Aorta (tissue), 5 donors: Measurements from ENCODE around the gene CHRNA7. TPM values are rescaled to one million over a fixed set of nuclear protein-coding genes. Genes with fewer than 3 reads are reported as not detected.

Experiments used
- ATAC-seq: fragments of 200-7000 bp; cut with Tn5 transposase; one replicate; pipeline ENCODE4 v1.9.1; 2022; ENCODE audit warnings: moderate library complexity; ENCODE audit not compliant: low FRiP score
- DNase-seq, 2 donors: peaks; one replicate each; pipeline ENCODE4 v3.0.0-alpha.2; 2020
- H3K27ac ChIP-seq, 2 donors: one replicate each; pipeline ENCODE4 v1.5.1; 2013; ENCODE audit warnings: low read length in 2 of 2, mild to moderate bottlenecking in 2 of 2, moderate library complexity in 2 of 2, control low read depth in 1 of 2, inconsistent platforms in 1 of 2, low read depth in 1 of 2
- H3K27me3 ChIP-seq, 2 donors: one replicate each; pipeline ENCODE4 v1.6.1; 2013; ENCODE audit warnings: control low read depth in 1 of 2, low read length in 1 of 2, mild to moderate bottlenecking in 1 of 2, moderate library complexity in 1 of 2; ENCODE audit not compliant: insufficient read depth in 2 of 2, control insufficient read depth in 1 of 2
- H3K36me3 ChIP-seq, 2 donors: one replicate each; pipeline ENCODE4 v1.6.1; 2013; ENCODE audit warnings: control low read depth in 1 of 2, low read length in 1 of 2, mild to moderate bottlenecking in 1 of 2; ENCODE audit not compliant: insufficient read depth in 2 of 2, control insufficient read depth in 1 of 2
- H3K4me1 ChIP-seq, 2 donors: one replicate each; pipeline ENCODE4 v1.6.1; 2013; ENCODE audit warnings: low read length in 2 of 2, control low read depth in 1 of 2, mild to moderate bottlenecking in 1 of 2, moderate library complexity in 1 of 2; ENCODE audit not compliant: insufficient read depth in 2 of 2, control insufficient read depth in 1 of 2
- H3K4me3 ChIP-seq, 2 donors: one replicate each; pipeline ENCODE4 v1.5.1; 2013; ENCODE audit warnings: low read length in 2 of 2, control low read depth in 1 of 2, mild to moderate bottlenecking in 1 of 2
- H3K9me3 ChIP-seq: one replicate; pipeline ENCODE4 v1.6.1; 2013; ENCODE audit warnings: mild to moderate bottlenecking, low read length; ENCODE audit not compliant: control insufficient read depth
- whole genome bisulfite sequencing, 2 donors: extraction: QIAGEN DNeasy Blood & Tissue Kit; methylation state at CpG; one replicate each; pipeline ENCODE4 v1.1.7; 2013; 5-methylcytosine and 5-hydroxymethylcytosine counted together
- intact Hi-C, 2 donors: fragments of 100-400 bp; cut with DNase I; formaldehyde crosslinking; loops; one replicate each; pipeline versions ENCODE4 v1.14.2 to v1.15.0; 2022
- long read RNA-seq, 2 donors: library from polyadenylated mRNA; unstranded; transcript quantifications; one replicate each; pipeline ENCODE4 v2.0.0, GENCODE V29; 2020 to 2021
- polyA plus RNA-seq, 2 donors: library from polyadenylated mRNA; stranded (reverse); fragments of 200-250 nt; gene quantifications; one replicate each; pipeline ENCODE4 v1.2.3, GENCODE V29; 2013
- total RNA-seq, 2 donors: library from RNA; stranded (reverse); fragmentation: NEBNext Ultra II Directional; extraction: Animal tissue kit (Norgen Biotek cat#: 25700); gene quantifications; one replicate each; pipeline ENCODE4 v1.2.1, GENCODE V29; 2021
- donor health status: healthy with polysubstance abuse.
- donor health status: Bipolar disorder and iron deficiency.
- donor health status: DM: no; HTN: no; CAD: no.
- donor health status: DM: no; HTN: no; CAD: no.
- donor health status: DM: yes; HTN: yes; CAD: no.

The CHRNA7 gene
- total RNA-seq (1 to 10 TPM; 3.5 to 3.6 TPM), polyA plus RNA-seq (1 to 10 TPM in 1 of 2 donors, under 1 TPM in 1; 0.88 to 2.3 TPM)
- long read RNA-seq, donor 1, full-length matches to known transcripts: 1 of 2 reads
- long read RNA-seq, donor 1, partial matches to known transcripts: 1 of 2 reads
- long read RNA-seq, donor 1, other reads (novel, unspliced or antisense): 0 of 2 reads
- long read RNA-seq, donor 2: 0 reads

- peak in 1 of 2 donors; percentile 56 for DNase-seq
- no peaks in the 10 kb centered on the region for H3K9me3 ChIP-seq
- peak; percentile 87 for ATAC-seq
- WGBS, 2 donors: 0% methylated on average over 38 to 92 of the region's 92 CpGs
- H3K36me3 ChIP-seq: no peaks in the 10 kb centered on the region
- H3K4me1 ChIP-seq: no peaks in the 10 kb centered on the region
- no peak within 1 kb of the TSS for H3K27ac ChIP-seq
- H3K27me3 ChIP-seq: peaks cover 0 to 2% of the 10 kb centered on the region in 2 donors
- peak within 1 kb of the TSS; percentile 40 to 68 for H3K4me3 ChIP-seq
- intact Hi-C loops: no loop called here
These were observed at the start of gene CHRNA7 for GRCh38 chr15:32029862-32030781. Gene CHRNA7 (plus strand): TSS chr15:32030515. CDS start chr15:32030595, 80 bp downstream.

- 26 to 28% methylated on average over 4 of the region's 4 CpGs for WGBS, 2 donors
- intact Hi-C loops: no loop called here
These were observed 44.7 kb upstream of the CHRNA7 start for GRCh38 chr15:31985607-31986006.

GRCh38 chr15:31993062-31993461, 37.3 kb upstream of the CHRNA7 start:
- 73 to 90% methylated on average over 4 of the region's 4 CpGs for WGBS, 2 donors
- no peak for ATAC-seq
- intact Hi-C loops: no loop called here

More at GRCh38 chr15:31985607-31986006, 44.7 kb upstream of the CHRNA7 start:
- Histone ChIP-seq H3K36me3 (no peaks in the 10 kb centered on the region), H3K4me3 (no peak overlapping the region), H3K27ac (no peak overlapping the region), H3K9me3 (peaks cover 2% of the 10 kb centered on the region), H3K4me1 (no peaks in the 10 kb centered on the region), H3K27me3 (no peaks in the 10 kb centered on the region)
- ATAC-seq (no peak), DNase-seq (no peak)

GRCh38 chr15:31997711-31998110, 32.6 kb upstream of the CHRNA7 start:
- H3K27me3 ChIP-seq: no peaks in the 10 kb centered on the region
- no peak overlapping the region for H3K27ac ChIP-seq
- no peaks in the 10 kb centered on the region for H3K9me3 ChIP-seq
- no peaks in the 10 kb centered on the region for H3K4me1 ChIP-seq
- DNase-seq: no peak
- no peaks in the 10 kb centered on the region for H3K36me3 ChIP-seq
- intact Hi-C loops: no loop called here
- ATAC-seq: no peak
- no peak overlapping the region for H3K4me3 ChIP-seq

More at GRCh38 chr15:31993062-31993461, 37.3 kb upstream of the CHRNA7 start:
- no peaks in the 10 kb centered on the region for H3K4me1 ChIP-seq
- no peak overlapping the region for H3K27ac ChIP-seq
- H3K36me3 ChIP-seq: no peaks in the 10 kb centered on the region
- no peak overlapping the region for H3K4me3 ChIP-seq
- H3K9me3 ChIP-seq: peaks cover 2% of the 10 kb centered on the region
- DNase-seq: no peak
- peaks cover 0 to 2% of the 10 kb centered on the region in 2 donors for H3K27me3 ChIP-seq

GRCh38 chr15:32003558-32003957, 26.8 kb upstream of the CHRNA7 start:
- intact Hi-C loops: loop anchor here in 1 of 2 donors (10.0 kb wide), 1 partner anchor 51 kb away; no protein-coding TSS in a partner anchor
- WGBS, 2 donors: 84 to 90% methylated on average over 2 of the region's 2 CpGs

GRCh38 chr15:32004249-32004648, 26.1 kb upstream of the CHRNA7 start:
- intact Hi-C loops: loop anchor here in 1 of 2 donors (10.0 kb wide), 1 partner anchor 51 kb away; no protein-coding TSS in a partner anchor
- no peak overlapping the region for H3K27ac ChIP-seq
- H3K9me3 ChIP-seq: no peaks in the 10 kb centered on the region
- no peaks in the 10 kb centered on the region for H3K27me3 ChIP-seq
- H3K4me1 ChIP-seq: no peaks in the 10 kb centered on the region
- DNase-seq (no peak), ATAC-seq (no peak)
- 65 to 67% methylated on average over 2 of the region's 2 CpGs for WGBS, 2 donors
- no peaks in the 10 kb centered on the region for H3K36me3 ChIP-seq
- H3K4me3 ChIP-seq: no peak overlapping the region

More at GRCh38 chr15:32003558-32003957, 26.8 kb upstream of the CHRNA7 start:
- Histone ChIP-seq H3K9me3 (no peaks in the 10 kb centered on the region), H3K4me1 (no peaks in the 10 kb centered on the region), H3K4me3 (no peak overlapping the region), H3K27me3 (no peaks in the 10 kb centered on the region), H3K36me3 (no peaks in the 10 kb centered on the region), H3K27ac (no peak overlapping the region)
- ATAC-seq: no peak
- no peak for DNase-seq

- WGBS, 2 donors: 78 to 79% methylated on average over 6 of the region's 6 CpGs
- Histone ChIP-seq H3K4me1 (no peaks in the 10 kb centered on the region), H3K27me3 (no peaks in the 10 kb centered on the region), H3K4me3 (no peak overlapping the region), H3K9me3 (no peaks in the 10 kb centered on the region), H3K27ac (no peak overlapping the region), H3K36me3 (no peaks in the 10 kb centered on the region)
- ATAC-seq (no peak), DNase-seq (no peak)
- intact Hi-C loops: loop anchor here in 1 of 2 donors (10.0 kb wide), 1 partner anchor 47 kb away; no protein-coding TSS in a partner anchor
These were observed 22.9 kb upstream of the CHRNA7 start for GRCh38 chr15:32007355-32007960.

- WGBS, 2 donors: 76 to 84% methylated on average over 1 of the region's 1 CpG
- intact Hi-C loops: no loop called here
- no peak for ATAC-seq
- Histone ChIP-seq H3K4me3 (no peak overlapping the region), H3K27me3 (no peaks in the 10 kb centered on the region), H3K27ac (no peak overlapping the region), H3K4me1 (no peaks in the 10 kb centered on the region), H3K9me3 (peaks cover 5% of the 10 kb centered on the region), H3K36me3 (no peaks in the 10 kb centered on the region)
- DNase-seq: no peak
These were observed 15.4 kb upstream of the CHRNA7 start for GRCh38 chr15:32014953-32015352.
